GM12878 (cell line): ENCODE data around the gene ABCB9. TPM values are rescaled to one million over a fixed set of nuclear protein-coding genes. Genes with fewer than 3 reads are reported as not detected.

ENCODE experiments used
- BHLHE40 ChIP-seq, 2 experiments: fragments of 450-650 bp in 1 of 2; IDR thresholded peaks; 2 replicates each; pipeline ENCODE4 v1.6.1; 2011 to 2017; ENCODE audit warnings: low read depth in 2 of 2, borderline replicate concordance in 1 of 2, improper control_type of control experiment in 1 of 2, low read length in 1 of 2, mild to moderate bottlenecking in 1 of 2
- CEBPB ChIP-seq, 2 experiments: fragments of 150-350 bp in 1 of 2; IDR thresholded peaks; 2 replicates each; pipeline ENCODE4 v1.6.1; 2012 to 2014; ENCODE audit warnings: low read depth in 2 of 2, low read length in 2 of 2, borderline replicate concordance in 1 of 2, inconsistent platforms in 1 of 2
- CHD2 ChIP-seq: IDR thresholded peaks from 2 replicates; pipeline ENCODE4 v1.6.1; 2011; ENCODE audit warnings: low read depth, low read length, improper control_type of control experiment, borderline replicate concordance
- CTCF ChIP-seq, 3 experiments: IDR thresholded peaks in 2 of 3; conservative IDR thresholded peaks in 1 of 3; 2 replicates each; pipeline ENCODE4 v1.5.1; 2011; ENCODE audit warnings: low read depth in 3 of 3, low read length in 3 of 3, mild to moderate bottlenecking in 3 of 3, control low read depth in 2 of 3, moderate library complexity in 2 of 3, inconsistent platforms in 1 of 3, mixed read lengths in 1 of 3; ENCODE audit not compliant: control insufficient read depth in 2 of 3, insufficient read depth in 1 of 3; ENCODE audit errors: extremely low read depth in 1 of 3
- DPF2 ChIP-seq: fragments of 450-650 bp; IDR thresholded peaks from 2 replicates; pipeline ENCODE4 v1.6.1; 2017; ENCODE audit warnings: mild to moderate bottlenecking
- FOS ChIP-seq: IDR thresholded peaks from 3 replicates; pipeline ENCODE4 v1.6.1; 2011; ENCODE audit warnings: borderline replicate concordance; ENCODE audit not compliant: insufficient read length; ENCODE audit errors: extremely low read depth
- GATAD2B ChIP-seq: fragments of 450-650 bp; conservative IDR thresholded peaks from 2 replicates; pipeline ENCODE4 v1.6.1; 2017; ENCODE audit warnings: low read depth, mild to moderate bottlenecking, moderate library complexity
- IKZF1 ChIP-seq: fragments of 450-650 bp; conservative IDR thresholded peaks from 2 replicates; pipeline ENCODE4 v1.6.1; 2017; ENCODE audit warnings: antibody characterized with exemption, mild to moderate bottlenecking
- IRF3 ChIP-seq: fragments of 450-650 bp; IDR thresholded peaks from 2 replicates; pipeline ENCODE4 v1.6.1; 2014; ENCODE audit warnings: mild to moderate bottlenecking
- JUND ChIP-seq: IDR thresholded peaks from 2 replicates; pipeline ENCODE4 v1.6.1; 2012; ENCODE audit warnings: low read depth, mild to moderate bottlenecking, low read length, improper control_type of control experiment, moderate library complexity
- KDM1A ChIP-seq: fragments of 200-600 bp; sonication (generic); IDR thresholded peaks from 2 replicates; pipeline ENCODE4 v1.6.1; 2016; ENCODE audit warnings: borderline replicate concordance
- MEF2A ChIP-seq: IDR thresholded peaks from 2 replicates; pipeline ENCODE4 v1.6.1; 2011; ENCODE audit warnings: low read depth, mild to moderate bottlenecking, low read length, moderate library complexity; ENCODE audit not compliant: insufficient read depth
- MTA2 ChIP-seq: fragments of 450-650 bp; IDR thresholded peaks from 2 replicates; pipeline ENCODE4 v1.6.1; 2016; ENCODE audit warnings: low read depth, mild to moderate bottlenecking, moderate library complexity
- NBN ChIP-seq: fragments of 450-650 bp; IDR thresholded peaks from 2 replicates; pipeline ENCODE4 v1.6.1; 2016
- NFYB ChIP-seq: IDR thresholded peaks from 2 replicates; pipeline ENCODE4 v1.6.1; 2011; ENCODE audit warnings: low read depth, mild to moderate bottlenecking, low read length, improper control_type of control experiment, moderate library complexity; ENCODE audit not compliant: insufficient read depth
- NR2C1 ChIP-seq: fragments of 450-650 bp; IDR thresholded peaks from 2 replicates; pipeline ENCODE4 v1.6.1; 2017; ENCODE audit warnings: antibody characterized with exemption, mild to moderate bottlenecking, moderate library complexity
- RUNX3 ChIP-seq: IDR thresholded peaks from 2 replicates; pipeline ENCODE4 v1.6.1; 2012; ENCODE audit warnings: low read length, inconsistent platforms
- SIX5 ChIP-seq: IDR thresholded peaks from 2 replicates; pipeline ENCODE4 v1.6.1; 2011; ENCODE audit warnings: mild to moderate bottlenecking, low read depth, low read length, moderate library complexity; ENCODE audit not compliant: severe bottlenecking
- SRF ChIP-seq, 2 experiments: IDR thresholded peaks; 2 replicates each; pipeline ENCODE4 v1.6.1; 2011; ENCODE audit warnings: low read depth in 2 of 2, low read length in 2 of 2, mild to moderate bottlenecking in 1 of 2, moderate library complexity in 1 of 2
- STAT1 ChIP-seq: fragments of 450-650 bp; conservative IDR thresholded peaks from 2 replicates; pipeline ENCODE4 v1.6.1; 2014; ENCODE audit warnings: antibody characterized with exemption, mild to moderate bottlenecking
- TARDBP ChIP-seq: IDR thresholded peaks from 2 replicates; pipeline ENCODE4 v1.6.1; 2016; ENCODE audit warnings: borderline replicate concordance
- ZBED1 ChIP-seq: IDR thresholded peaks from 2 replicates; pipeline ENCODE4 v1.6.1; 2016; ENCODE audit warnings: borderline replicate concordance
- ZBTB11 ChIP-seq: fragments of 450-650 bp; formaldehyde crosslinking; IDR thresholded peaks from 2 replicates; pipeline ENCODE4 v1.5.0; 2022; ENCODE audit warnings: mild to moderate bottlenecking, missing genetic modification characterization
- ZNF207 ChIP-seq: fragments of 450-650 bp; IDR thresholded peaks from 2 replicates; pipeline ENCODE4 v1.6.1; 2014; ENCODE audit warnings: antibody characterized with exemption, mild to moderate bottlenecking, borderline replicate concordance
- ZZZ3 ChIP-seq: IDR thresholded peaks from 2 replicates; pipeline ENCODE4 v1.6.1; 2011; ENCODE audit warnings: low read depth; ENCODE audit not compliant: control insufficient read depth, insufficient read length
- polyA plus RNA-seq, 11 experiments: library from polyadenylated mRNA; depleted of rRNA in 4 of 11; unstranded in 6 of 11; stranded (reverse) in 5 of 11; fragments of >200 nt; fragmentation: Nextera tagmentation in 4 of 11; fragmentation: Illumina TruSeq in 1 of 11; extraction: Ambion mirVana in 4 of 11; extraction: Trizol in 1 of 11; gene quantifications; 1 replicate in 1 of 11; 2 replicates in 10 of 11; pipeline versions ENCODE4 v1.2.1 to v1.2.3, GENCODE V29; 2011 to 2016; ENCODE audit warnings: inconsistent platforms in 2 of 11, missing spikeins in 2 of 11, low read depth in 1 of 11
- total RNA-seq, 4 experiments: library from RNA; depleted of rRNA in 3 of 4; stranded (reverse); fragments of >200 nt in 3 of 4; fragmentation: Illumina TruSeq in 1 of 4; extraction: Trizol in 1 of 4; gene quantifications; 2 replicates each; pipeline versions ENCODE4 v1.2.1 to v1.2.3, GENCODE V29; 2013 to 2021

Gene ABCB9
- total and polyA plus RNA-seq, 10 of the 15 experiments (the other 5 are each of a cell fraction or from before 2014, with no cell fraction given), result 0.37 to 4.9 (median 3.1) TPM

DNA sequence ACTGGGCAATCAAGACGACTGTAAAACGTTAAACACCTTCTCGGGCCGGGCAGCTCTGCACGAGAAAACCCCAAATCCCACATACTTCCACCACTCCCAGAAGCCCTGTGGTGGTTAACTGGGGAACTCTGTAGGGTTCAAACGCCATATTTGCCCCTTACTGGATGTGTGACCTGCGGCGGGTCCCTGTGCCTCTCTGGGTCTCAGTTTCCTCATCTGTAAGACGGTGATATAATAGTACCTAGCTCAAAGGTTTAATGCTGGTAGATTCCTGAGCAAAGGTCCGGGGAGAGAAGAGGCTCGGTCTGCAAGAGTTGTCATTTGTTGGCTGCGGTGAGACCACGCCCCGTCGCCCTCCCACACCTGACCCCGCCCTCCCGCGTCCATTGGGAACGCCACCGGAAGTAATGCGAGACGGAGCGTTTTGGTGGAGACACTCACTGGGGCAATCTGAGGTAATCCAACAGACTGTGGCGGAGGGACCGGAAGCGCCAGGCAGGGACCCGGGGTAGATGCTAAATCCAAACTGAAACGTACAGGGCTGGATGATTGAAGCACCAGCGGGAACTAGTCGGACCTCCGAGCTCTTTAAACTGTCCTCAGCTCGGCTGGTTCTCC lies 8.1 kb upstream of the ABCB9 start (continued):
- TF ChIP-seq TARDBP (0 out of 2 replicates have a peak, but pooled peaks have one; percentile 59), ZBTB11 (CRISPR knock-in tag) (peak; percentile 89), DPF2 (no peak), SRF (IDR thresholded peaks at IDR 0.05; ENCODE audit: low read depth in 2 of 2, low read length in 2 of 2) (peak in 1 of 2 experiments; percentile 66; a peak in 1 of 4 replicates), KDM1A (no peak), CHD2 (0 out of 2 replicates have a peak, but pooled peaks have one; percentile 29), JUND (peak; percentile 37; the same call in 1 of the 2 replicates), SIX5 (peak; percentile 58), NR2C1 (peak; percentile 83), CTCF (IDR thresholded peaks at IDR 0.05 in 2 of 3, conservative IDR thresholded peaks at IDR 0.05 in 1 of 3; ENCODE audit: control insufficient read depth in 2 of 3, extremely low read depth in 1 of 3, insufficient read depth in 1 of 3, low read depth in 3 of 3, low read length in 3 of 3) (no peak), NFYB (peak; percentile 42; the same call in 1 of the 2 replicates), ZZZ3 (no peak), NBN (no peak), ZNF207 (no peak; the same call in 1 of the 2 replicates), MTA2 (peak; percentile 22; the same call in 1 of the 2 replicates), BHLHE40 (IDR thresholded peaks at IDR 0.05; ENCODE audit: borderline replicate concordance in 1 of 2, low read depth in 2 of 2, low read length in 1 of 2) (peak in 1 of 2 experiments; percentile 42; a peak in 1 of 4 replicates), CEBPB (IDR thresholded peaks at IDR 0.05; ENCODE audit: borderline replicate concordance in 1 of 2, low read depth in 2 of 2, low read length in 2 of 2) (no peak), IKZF1 (peak; percentile 36; the same call in 1 of the 2 replicates), RUNX3 (peak; percentile 78), IRF3 (no peak), MEF2A (0 out of 2 replicates have a peak, but pooled peaks have one; percentile 51), GATAD2B (no peak), FOS (no peak), ZBED1 (no peak), STAT1 (0 out of 2 replicates have a peak, but pooled peaks have one; percentile 24)
